ENCODE results near the gene ERICH6B. TPM values are rescaled to one million over a fixed set of nuclear protein-coding genes. Genes with fewer than 3 reads are reported as not detected.

The ERICH6B gene
- total and polyA plus RNA-seq, 10 of the 15 experiments (the other 5 are each of a cell fraction or from before 2014, with no cell fraction given), result 0.27 to 0.75 (median 0.33) TPM; not detected in 7

DNA sequence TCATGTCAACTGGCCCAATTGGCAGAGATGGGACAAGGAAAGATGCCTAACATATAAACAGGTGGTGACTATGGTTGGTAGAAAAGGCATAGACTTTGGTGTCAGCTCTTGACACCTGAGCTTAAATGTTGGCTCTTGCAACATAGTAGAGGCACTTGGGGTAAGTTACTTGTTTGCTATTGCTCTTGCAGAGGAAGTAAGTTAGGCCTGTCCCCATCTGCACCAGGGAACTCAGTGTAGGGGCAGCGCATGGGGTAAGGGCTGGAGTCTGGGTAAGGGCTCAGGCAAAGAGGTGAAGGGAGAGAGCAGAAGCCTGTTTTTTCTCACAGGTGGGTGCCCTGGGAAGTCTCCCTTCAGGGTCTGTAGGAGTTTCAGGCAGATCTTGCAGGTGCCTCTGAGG is 27.6 kb downstream of the ERICH6B start:
- intact Hi-C loops (cut with micrococcal nuclease; ENCODE audit: unreplicated experiment), result no loop called here
- H3K4me2 ChIP-seq (ENCODE audit: control insufficient read depth, insufficient read depth), result no peak overlapping the region
- POLR2A ChIA-PET, result no interaction called here
- no peaks in the 10 kb centered on the region for H3K36me3 ChIP-seq (ENCODE audit: control insufficient read depth in 2 of 2, insufficient read depth in 2 of 2, low read length in 1 of 2)
- H3K4me3 ChIP-seq, result no peak overlapping the region
- no peaks in the 10 kb centered on the region; the same call in 1 of the 2 replicates for H3K4me1 ChIP-seq (ENCODE audit: control insufficient read depth, insufficient read depth, low read length)
- 100% methylated on average over 1 of the region's 1 CpG for WGBS (ENCODE audit: insufficient coverage, insufficient replicate concordance, low lambda C conversion rate, missing lambda C conversion rate)
- no peak for TF ChIP-seq BHLHE40 (IDR thresholded peaks at IDR 0.05; ENCODE audit: borderline replicate concordance in 1 of 2, low read depth in 2 of 2, low read length in 1 of 2)
- H4K20me1 ChIP-seq (ENCODE audit: control insufficient read depth, insufficient read depth), result no peaks in the 10 kb centered on the region
- H3K79me2 ChIP-seq (ENCODE audit: control insufficient read depth, insufficient read depth, low read length), result no peaks in the 10 kb centered on the region
- H3K27me3 ChIP-seq (replicated peaks in 1 of 2; ENCODE audit: control insufficient read depth in 2 of 2, insufficient read depth in 2 of 2, low read length in 1 of 2), result no peaks in the 10 kb centered on the region
- no peak overlapping the region for H3K27ac ChIP-seq (ENCODE audit: control insufficient read depth, insufficient read depth)
- FAIRE-seq, result no peak
- RAD21 ChIA-PET (ENCODE audit: unreplicated experiment), result no interaction called here
- no TSS peak for BruUV-seq (replicated peaks)
- H3K9ac ChIP-seq (ENCODE audit: control insufficient read depth, insufficient read depth, low read length), result no peak overlapping the region
- in situ Hi-C loops (cut with MboI), result no loop called here
- H2AFZ ChIP-seq (ENCODE audit: control insufficient read depth, low read depth, low read length), result no peak overlapping the region
- CTCF ChIA-PET, result no interaction called here
- H3K9me3 ChIP-seq (replicated peaks; ENCODE audit: control insufficient read depth, insufficient read depth, low read length), result no peaks in the 10 kb centered on the region; the same call in 2 of the 3 replicates
- DNase-seq (ENCODE audit: low read depth, low spot score), result no peak
- no peak for ATAC-seq
- SMC1A ChIA-PET (ENCODE audit: uncharacterized antibody, unreplicated experiment), result no interaction called here

DNA sequence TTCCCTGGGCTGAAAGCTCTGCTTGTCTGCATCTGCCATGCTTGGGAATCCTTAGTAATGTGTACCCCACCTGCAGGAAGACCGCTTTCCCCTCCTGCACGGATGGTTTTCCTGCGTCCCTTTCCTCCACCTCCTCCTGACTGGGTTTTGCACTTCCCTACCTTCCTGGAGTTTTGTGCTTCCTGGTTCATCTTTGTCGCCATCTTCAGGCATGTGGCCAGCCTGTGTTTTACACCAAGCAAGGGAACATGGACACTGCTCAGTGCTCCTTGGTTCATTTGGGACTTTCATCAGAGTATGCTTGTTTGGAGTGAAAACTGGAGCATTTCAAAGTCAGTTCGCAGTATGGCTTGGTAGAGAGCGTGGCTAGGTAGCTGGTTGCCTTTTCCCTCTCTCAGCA is 30.7 kb downstream of the ERICH6B start:
- Histone ChIP-seq H3K9ac (ENCODE audit: control insufficient read depth, insufficient read depth, low read length) (no peak overlapping the region), H2AFZ (ENCODE audit: control insufficient read depth, low read depth, low read length) (no peak overlapping the region), H4K20me1 (ENCODE audit: control insufficient read depth, insufficient read depth) (no peaks in the 10 kb centered on the region), H3K27ac (ENCODE audit: control insufficient read depth, insufficient read depth) (no peak overlapping the region), H3K4me1 (ENCODE audit: control insufficient read depth, insufficient read depth, low read length) (no peaks in the 10 kb centered on the region), H3K79me2 (ENCODE audit: control insufficient read depth, insufficient read depth, low read length) (no peaks in the 10 kb centered on the region), H3K4me2 (ENCODE audit: control insufficient read depth, insufficient read depth) (no peak overlapping the region), H3K27me3 (replicated peaks in 1 of 2; ENCODE audit: control insufficient read depth in 2 of 2, insufficient read depth in 2 of 2, low read length in 1 of 2) (no peaks in the 10 kb centered on the region), H3K36me3 (ENCODE audit: control insufficient read depth in 2 of 2, insufficient read depth in 2 of 2, low read length in 1 of 2) (no peaks in the 10 kb centered on the region), H3K9me3 (replicated peaks; ENCODE audit: control insufficient read depth, insufficient read depth, low read length) (no peaks in the 10 kb centered on the region), H3K4me3 (no peak overlapping the region)
- TF ChIP-seq YBX1 (IDR thresholded peaks at IDR 0.05) (no peak), GABPA (IDR thresholded peaks at IDR 0.05; ENCODE audit: low read depth) (no peak), IKZF1 (conservative IDR thresholded peaks at IDR 0.05) (no peak), HDAC2 (IDR thresholded peaks at IDR 0.05) (no peak), LARP7 (IDR thresholded peaks at IDR 0.05) (no peak), TCF12 (IDR thresholded peaks at IDR 0.05; ENCODE audit: low read depth, low read length) (no peak), MXI1 (IDR thresholded peaks at IDR 0.05; ENCODE audit: low read depth, low read length) (no peak), EP300 (IDR thresholded peaks at IDR 0.05; ENCODE audit: borderline replicate concordance in 1 of 2, control insufficient read depth in 1 of 2, low read depth in 2 of 2, low read length in 2 of 2) (no peak), TCF7 (IDR thresholded peaks at IDR 0.05; ENCODE audit: borderline replicate concordance) (no peak), IRF4 (IDR thresholded peaks at IDR 0.05; ENCODE audit: low read depth, low read length) (no peak), JUNB (IDR thresholded peaks at IDR 0.05) (no peak)
- RAD21 ChIA-PET (ENCODE audit: unreplicated experiment), result no interaction called here
- CTCF ChIA-PET, result no interaction called here
- POLR2A ChIA-PET, result no interaction called here
- SMC1A ChIA-PET (ENCODE audit: uncharacterized antibody, unreplicated experiment), result no interaction called here
- ATAC-seq (no peak), DNase-seq (ENCODE audit: low read depth, low spot score) (no peak), FAIRE-seq (no peak)
- intact Hi-C loops (cut with micrococcal nuclease; ENCODE audit: unreplicated experiment), result no loop called here
- in situ Hi-C loops (cut with MboI), result no loop called here
- 57% methylated on average over 6 of the region's 6 CpGs for WGBS (ENCODE audit: insufficient coverage, insufficient replicate concordance, low lambda C conversion rate, missing lambda C conversion rate)
- no TSS peak for BruUV-seq (replicated peaks)
